Hypothalamus (tissue), 51 donors: ENCODE data around the gene FMO5.
"Not testable (repeated sequence)": the region's sequence is repeated elsewhere in the genome, so short reads cannot be mapped to it uniquely, and the experiment has no call there.

ENCODE experiments used
- DNase-seq, 51 donors: peaks; one replicate each; lab custom pipeline; 2025; lab: John Stamatoyannopoulos, UW

FMO5 gene

GRCh38 chr1:147240131-147240721 is 15.1 kb upstream of the FMO5 start:
- not testable (repeated sequence) for DNase-seq

GRCh38 chr1:147238925-147239820 is 14.0 kb upstream of the FMO5 start:
- DNase-seq, result no peak

- DNase-seq, result no peak
Measured at GRCh38 chr1:147238053-147238902, 13.1 kb upstream of the FMO5 start.

GRCh38 chr1:147236959-147237791 is 12.0 kb upstream of the FMO5 start:
- DNase-seq, result no peak

- DNase-seq, result no peak
Measured at GRCh38 chr1:147236448-147236847, 11.3 kb upstream of the FMO5 start.

GRCh38 chr1:147235822-147236221 is 10.7 kb upstream of the FMO5 start:
- no peak for DNase-seq

- not testable (repeated sequence) for DNase-seq
Measured at GRCh38 chr1:147233903-147234302, 8.8 kb upstream of the FMO5 start.

GRCh38 chr1:147231032-147231431 is 5.9 kb upstream of the FMO5 start:
- DNase-seq, result not testable (repeated sequence)

GRCh38 chr1:147223740-147224615 is 1.2 kb downstream of the FMO5 start:
- no peak for DNase-seq

GRCh38 chr1:147218606-147219005 is 6.5 kb downstream of the FMO5 start:
- DNase-seq, result no peak

- DNase-seq, result no peak
Measured at GRCh38 chr1:147217141-147217540, 8.0 kb downstream of the FMO5 start.

- DNase-seq, result no peak
Measured at GRCh38 chr1:147216124-147216523, 9.0 kb downstream of the FMO5 start.

- DNase-seq, result no peak
Measured at GRCh38 chr1:147215540-147215916, 9.6 kb downstream of the FMO5 start.

- DNase-seq, result no peak
Measured at GRCh38 chr1:147214842-147215539, 10.1 kb downstream of the FMO5 start.

- no peak for DNase-seq
Measured at GRCh38 chr1:147214325-147214724, 10.8 kb downstream of the FMO5 start.

- no peak for DNase-seq
Measured at GRCh38 chr1:147213271-147213670, 11.9 kb downstream of the FMO5 start.

- no peak for DNase-seq
Measured at GRCh38 chr1:147211577-147211976, 13.6 kb downstream of the FMO5 start.

- no peak for DNase-seq
Measured at GRCh38 chr1:147210987-147211386, 14.2 kb downstream of the FMO5 start.
